ENCODE data around the gene MGAT5.

MGAT5 gene

GRCh38 chr2:134257509-134257908 is 3.6 kb downstream of the MGAT5 start:
- no peak for DNase-seq

DNA sequence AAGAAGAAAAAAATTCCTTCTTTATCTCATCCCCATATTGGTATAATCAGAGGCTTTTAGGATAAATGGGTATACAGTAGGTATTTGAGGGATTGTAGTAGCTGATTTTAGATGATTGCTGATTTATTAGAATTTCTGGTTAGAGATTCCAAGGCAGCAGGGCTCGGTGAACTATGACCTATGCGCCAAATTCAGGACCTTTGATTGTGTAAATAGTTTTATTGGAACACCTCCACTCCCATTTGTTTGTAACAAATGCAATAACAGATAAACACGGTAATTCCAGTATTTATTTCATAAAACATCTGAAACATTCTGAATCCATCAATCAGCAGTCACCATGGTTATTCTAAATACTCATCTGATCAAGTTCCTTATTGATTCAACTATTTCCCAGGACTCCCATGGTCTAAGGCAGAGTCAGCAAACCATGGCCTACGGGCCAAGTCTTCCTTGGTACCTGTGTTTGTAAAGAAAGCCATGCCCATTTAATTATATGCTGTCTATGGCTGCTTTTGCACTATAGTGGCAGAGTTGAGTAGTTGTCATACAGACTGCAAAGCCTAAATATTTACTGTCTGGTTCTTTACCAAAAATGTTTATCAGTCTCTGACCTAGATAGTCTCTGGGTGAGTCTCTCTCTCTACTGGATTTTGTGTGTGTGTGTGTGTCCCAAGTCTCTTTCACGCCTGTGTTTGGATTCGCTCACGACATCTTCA is 4.3 kb downstream of the MGAT5 start:
- no peak for DNase-seq

- DNase-seq: no peak
These were observed 5.0 kb downstream of the MGAT5 start for GRCh38 chr2:134258684-134259388.

DNA sequence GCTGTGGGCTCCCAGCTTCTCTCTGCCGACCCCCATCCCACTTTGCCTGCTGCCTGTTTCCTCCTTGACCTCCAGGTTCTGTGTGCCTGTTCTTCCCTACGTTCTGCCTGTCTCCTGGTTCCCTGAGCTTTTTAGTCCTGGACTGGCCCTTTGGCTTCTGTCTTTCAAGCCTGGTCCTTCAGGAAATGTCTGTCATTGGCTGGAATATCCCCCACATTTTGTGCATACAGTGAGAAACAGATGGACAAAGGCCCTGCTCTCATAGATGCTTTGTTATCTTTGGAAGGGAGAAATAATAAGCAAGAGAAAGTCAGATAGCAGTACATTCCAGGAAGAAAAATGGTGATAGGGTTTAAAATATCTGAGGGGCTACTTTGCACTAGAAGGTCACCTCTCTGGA is 5.7 kb downstream of the MGAT5 start:
- no peak for DNase-seq

- no peak for DNase-seq
These were observed 6.1 kb downstream of the MGAT5 start for GRCh38 chr2:134259994-134260393.

- no peak for DNase-seq
These were observed 6.8 kb downstream of the MGAT5 start for GRCh38 chr2:134260713-134261112.

DNA sequence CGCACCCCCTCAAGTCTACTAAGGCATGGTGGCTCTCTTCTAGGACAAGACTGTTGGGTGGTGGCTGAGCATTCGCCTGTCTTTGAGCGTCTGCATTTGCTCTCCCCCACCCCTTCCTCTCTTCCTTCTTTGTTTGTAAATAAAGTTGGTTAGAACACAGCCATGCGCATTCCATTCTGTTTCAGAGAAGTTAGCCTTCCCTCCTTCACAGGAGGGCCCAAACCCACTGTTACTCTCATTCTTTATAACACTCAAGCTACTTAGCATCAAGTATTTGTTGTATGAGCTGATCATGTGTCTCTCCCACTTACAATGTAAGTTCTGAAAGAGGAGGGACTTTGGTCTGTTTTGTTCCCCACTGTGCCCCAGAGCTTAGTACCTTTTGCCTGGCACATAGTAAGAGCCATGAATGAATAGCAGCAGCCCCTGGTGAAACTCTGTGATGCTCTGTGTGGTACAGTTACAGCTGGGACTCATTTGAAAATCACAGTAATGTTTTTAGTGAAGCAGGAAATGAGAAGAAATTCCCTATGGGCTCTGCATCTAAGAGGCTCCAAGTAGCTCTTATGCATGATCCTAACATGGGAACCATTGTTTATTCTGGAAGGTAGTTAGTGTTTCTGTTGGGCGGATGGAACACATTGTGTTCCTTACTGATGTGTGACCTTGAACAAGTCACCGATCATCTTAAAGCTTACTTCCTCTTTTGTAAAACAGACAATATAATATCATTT is 7.7 kb downstream of the MGAT5 start:
- DNase-seq: no peak

DNA sequence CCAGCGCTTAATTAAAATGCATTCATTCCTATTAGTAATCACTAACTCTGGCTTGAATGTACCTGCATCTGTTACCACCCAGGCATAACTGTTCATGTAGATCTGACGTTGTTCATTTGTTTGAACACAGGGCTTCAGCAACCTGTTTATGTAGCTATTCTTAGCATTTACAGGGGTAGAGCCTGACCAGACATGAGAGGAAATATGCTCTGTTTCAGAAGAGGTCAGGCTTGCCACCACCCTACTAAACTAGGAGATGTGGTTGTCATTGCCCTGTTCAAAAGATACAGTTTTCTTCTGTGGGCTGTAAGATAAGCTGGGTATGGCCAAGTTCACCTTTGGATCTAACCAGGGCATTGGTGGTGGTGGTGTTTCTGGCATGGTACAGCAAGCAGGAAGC is 8.8 kb downstream of the MGAT5 start:
- DNase-seq: no peak

DNA sequence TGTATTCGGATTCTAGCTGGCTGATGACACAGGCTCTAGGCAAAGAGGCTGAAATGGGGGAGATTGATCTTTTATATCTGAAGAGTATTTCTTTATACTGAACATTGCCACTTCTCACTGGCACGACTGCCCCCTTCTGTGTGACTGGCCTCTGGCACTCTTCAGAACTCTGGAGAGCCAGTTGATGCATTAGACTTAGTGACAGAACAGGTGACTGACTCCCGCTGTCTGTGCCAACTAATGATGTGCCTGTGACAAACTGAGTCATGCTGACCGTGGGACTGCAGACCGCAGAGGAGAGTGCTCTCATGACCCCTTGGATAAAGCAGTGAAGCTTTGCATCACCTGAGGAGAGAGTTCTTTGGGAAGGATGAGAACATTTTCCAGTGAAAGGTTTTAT is 14.4 kb downstream of the MGAT5 start:
- DNase-seq: no peak

GRCh38 chr2:134269230-134269629 is 15.4 kb downstream of the MGAT5 start:
- no peak for DNase-seq

DNA sequence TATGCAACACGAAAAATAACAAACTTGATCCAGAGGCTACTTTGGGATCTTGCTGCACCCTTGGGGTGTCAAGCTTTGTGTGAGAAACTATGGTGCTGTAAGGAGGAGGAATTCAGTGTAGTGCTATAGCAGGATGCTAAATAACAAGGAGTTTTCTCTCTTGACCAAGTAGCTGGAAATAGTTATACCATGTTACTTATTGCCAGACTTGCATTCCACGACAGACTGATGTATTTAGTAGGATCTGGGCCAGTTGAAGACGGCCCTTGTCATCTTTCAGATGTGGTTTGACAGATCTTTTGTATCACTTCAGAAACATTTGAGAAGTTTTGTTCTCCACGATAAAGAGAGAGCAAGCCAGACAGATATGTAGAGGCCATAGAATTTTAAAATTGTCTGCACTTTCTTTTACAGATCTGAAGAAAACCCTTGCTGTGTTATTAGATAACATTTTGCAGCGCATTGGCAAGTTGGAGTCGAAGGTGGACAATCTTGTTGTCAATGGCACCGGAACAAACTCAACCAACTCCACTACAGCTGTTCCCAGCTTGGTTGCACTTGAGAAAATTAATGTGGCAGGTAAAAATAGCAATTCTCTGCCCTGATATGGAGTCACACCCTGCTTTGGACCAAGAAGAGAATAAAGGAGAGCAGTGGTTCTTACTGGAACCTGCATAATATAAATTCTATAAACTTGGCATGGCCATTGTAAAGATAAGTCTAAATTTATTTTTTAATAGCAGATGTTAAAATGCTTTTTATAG is 16.3 kb downstream of the MGAT5 start:
- DNase-seq: no peak

- DNase-seq: no peak
These were observed 17.9 kb downstream of the MGAT5 start for GRCh38 chr2:134271758-134272157.

DNA sequence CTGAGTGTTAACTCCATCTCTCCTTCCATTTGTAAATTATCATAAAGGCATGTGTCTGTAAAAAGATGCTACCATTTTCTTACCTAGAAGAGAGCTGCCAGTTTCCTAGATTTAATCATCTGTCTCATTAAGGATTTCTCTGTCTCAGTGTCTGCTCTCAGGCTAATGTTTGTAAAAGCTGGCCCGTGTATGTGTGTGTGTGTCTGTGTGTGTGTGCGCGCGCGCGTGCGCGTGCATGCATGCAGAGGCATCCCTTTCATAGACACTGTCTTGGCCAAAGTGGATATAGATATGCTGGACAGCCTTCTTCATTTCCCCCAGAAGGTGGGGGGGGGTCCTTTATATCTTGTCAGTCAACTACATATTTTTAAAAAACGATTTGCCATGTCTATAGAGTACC is 18.9 kb downstream of the MGAT5 start:
- DNase-seq: no peak

DNA sequence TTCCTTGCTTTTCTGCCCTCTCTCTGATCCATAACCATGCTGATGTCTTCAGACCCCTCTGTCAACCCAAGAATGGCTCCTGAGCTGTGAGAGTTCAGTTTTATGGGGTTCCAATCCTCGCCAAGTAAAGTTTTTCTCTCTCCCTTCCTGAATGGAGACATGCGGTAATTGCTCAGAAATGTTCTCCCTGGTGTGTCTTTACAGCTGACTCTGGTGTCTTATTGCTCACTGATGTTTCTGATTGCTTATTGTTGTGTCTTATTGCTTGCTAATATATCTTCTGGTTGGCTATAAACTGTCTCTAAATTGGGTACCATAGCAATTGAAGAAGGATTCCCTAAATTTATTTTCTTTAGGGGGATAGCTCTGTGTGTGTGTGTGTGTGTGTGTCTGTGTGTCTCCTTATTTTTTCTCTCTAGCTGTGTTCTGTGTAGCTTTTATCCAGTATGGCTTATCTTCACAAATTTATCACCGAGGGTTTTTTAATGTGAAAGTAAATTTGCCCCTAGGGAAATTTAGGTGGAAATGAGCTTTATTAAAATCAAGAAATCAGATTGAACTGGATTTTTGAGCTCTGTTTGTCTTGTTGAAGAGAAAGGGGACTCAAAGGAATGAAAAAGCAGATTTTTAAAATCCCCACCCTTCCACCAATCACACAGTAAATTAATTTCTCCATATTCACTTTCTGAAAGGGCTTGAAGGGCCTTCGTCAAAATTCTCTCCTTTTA is 19.5 kb downstream of the MGAT5 start:
- DNase-seq: no peak

DNA sequence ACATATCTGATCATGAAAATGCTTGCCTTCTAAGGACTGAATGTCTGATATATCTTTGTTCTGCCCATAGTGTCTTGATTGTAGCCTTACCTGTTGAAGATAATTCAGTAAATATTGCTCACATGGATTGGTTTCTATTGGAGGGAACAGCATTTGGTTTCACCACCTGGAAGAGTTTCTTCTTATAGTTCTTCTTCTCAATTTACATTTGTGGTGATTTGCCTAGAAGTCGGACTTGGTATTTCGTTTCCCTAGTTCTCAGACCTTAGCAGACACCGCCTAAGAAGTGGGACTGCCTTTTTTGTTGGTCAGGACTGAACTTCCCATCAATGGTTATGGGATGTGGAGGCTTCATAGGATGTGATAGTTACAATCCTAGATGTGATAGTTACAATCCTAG is 20.2 kb downstream of the MGAT5 start:
- no peak for DNase-seq

GRCh38 chr2:134275058-134275862 is 21.4 kb downstream of the MGAT5 start:
- no peak for DNase-seq

GRCh38 chr2:134276381-134277172 is 22.7 kb downstream of the MGAT5 start:
- no peak for DNase-seq

DNA sequence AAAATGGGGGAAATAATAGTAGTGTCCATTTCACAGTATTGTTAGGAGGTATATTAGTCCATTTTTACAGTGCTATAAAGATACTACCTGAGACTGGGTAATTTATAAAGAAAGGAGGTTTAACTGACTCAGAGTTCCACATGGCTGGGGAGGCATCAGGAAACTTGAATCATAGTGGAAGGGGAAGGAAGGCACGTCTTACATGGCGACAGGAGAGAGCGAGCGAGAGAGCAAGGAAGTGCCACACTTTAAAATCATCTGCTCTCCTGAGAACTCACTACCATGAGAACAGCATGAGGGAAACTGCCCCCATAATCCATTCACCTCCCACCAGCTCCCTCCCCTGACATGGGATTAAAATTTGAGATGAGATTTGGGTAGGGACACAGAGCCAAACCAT is 23.4 kb downstream of the MGAT5 start:
- no peak for DNase-seq

DNA sequence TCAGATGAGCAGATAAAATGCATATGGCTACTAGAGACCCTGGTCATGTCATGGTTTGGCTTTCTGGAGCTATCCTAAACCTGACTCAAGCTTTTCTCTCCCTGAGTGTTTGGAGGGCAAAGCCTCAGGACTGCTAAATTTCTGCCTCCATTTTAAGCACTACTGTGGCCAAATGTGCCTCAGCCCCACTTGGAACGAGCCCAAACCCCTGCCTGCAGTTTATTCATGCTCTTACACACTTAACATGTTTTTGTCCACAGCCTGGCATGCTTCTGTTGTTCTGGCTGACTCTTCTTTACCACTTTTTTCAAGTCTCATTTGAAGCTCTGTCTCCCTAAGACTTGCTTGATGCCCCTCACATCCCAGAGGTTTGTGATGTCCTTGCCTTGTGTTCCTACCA is 24.7 kb downstream of the MGAT5 start:
- no peak for DNase-seq

DNA sequence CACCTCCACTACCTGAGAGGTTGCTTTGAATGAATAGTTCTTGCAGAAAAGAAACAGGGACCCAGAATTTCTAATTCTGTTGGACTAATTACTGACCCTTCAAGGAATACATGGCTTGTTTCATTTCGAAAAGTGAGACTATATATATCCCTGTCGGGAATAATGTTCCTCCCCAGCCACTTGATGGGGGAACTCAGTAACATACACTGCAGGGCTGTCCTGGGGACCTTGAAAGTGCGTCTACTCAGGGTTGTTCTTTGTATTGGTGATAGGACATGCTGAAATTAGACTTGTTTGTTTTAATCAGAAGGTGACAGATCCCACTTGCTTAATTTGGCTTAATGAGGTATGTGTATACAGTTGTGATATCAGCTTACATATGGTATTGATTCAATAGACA is 25.5 kb downstream of the MGAT5 start:
- no peak for DNase-seq

- no peak for DNase-seq
These were observed 26.4 kb downstream of the MGAT5 start for GRCh38 chr2:134280231-134280630.
